GM19023 (cell line): ENCODE measurements around the gene SRP19.
"Not testable (repeated sequence)": the region's sequence is repeated elsewhere in the genome, so short reads cannot be mapped to it uniquely, and the experiment has no call there.

ENCODE experiments used
- ATAC-seq: cut with Tn5 transposase; IDR thresholded peaks from one replicate; pipeline ENCODE4 v1.9.1; 2021; ENCODE audit warnings: mild to moderate bottlenecking, moderate library complexity; ENCODE audit not compliant: unreplicated experiment

SRP19 gene

DNA sequence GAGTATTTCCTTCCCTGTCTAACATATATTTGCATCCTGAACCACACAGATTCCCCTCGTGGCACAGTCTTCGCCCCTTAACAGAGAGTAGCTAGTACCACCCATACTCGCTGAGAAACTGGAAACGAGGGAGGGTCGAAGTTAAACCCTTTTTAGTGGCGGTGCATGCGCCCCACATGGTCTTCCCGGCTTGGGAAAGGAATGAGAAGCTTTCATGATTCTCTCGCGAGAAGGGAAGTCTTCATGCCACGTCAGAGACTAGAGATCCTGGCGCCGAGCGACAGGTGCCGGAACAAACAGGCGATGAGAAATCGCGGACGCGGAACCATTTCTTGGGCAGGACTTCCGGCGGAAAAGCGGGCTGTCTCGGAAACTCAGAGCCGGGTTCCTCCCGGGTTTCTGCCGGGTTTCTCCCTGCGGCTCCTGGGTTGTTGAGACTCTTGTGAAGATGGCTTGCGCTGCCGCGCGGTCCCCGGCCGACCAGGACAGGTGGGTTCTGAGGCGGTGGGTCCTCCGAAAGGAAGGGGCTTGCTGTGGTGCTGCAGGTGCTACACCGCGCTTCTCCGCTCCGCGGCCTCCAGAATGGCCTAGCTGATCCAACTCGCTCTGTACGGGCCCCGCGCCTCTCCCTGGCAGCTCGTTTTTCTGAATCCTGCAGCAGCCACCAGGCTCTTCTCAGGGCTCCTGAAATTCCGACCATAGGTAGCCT, at the start of gene SRP19:
Gene SRP19, plus strand, starts transcription at position 359 of the 709 bp plus-strand sequence. Its CDS starts 90 bp downstream, at position 449.
- ATAC-seq: peak; percentile 97

DNA sequence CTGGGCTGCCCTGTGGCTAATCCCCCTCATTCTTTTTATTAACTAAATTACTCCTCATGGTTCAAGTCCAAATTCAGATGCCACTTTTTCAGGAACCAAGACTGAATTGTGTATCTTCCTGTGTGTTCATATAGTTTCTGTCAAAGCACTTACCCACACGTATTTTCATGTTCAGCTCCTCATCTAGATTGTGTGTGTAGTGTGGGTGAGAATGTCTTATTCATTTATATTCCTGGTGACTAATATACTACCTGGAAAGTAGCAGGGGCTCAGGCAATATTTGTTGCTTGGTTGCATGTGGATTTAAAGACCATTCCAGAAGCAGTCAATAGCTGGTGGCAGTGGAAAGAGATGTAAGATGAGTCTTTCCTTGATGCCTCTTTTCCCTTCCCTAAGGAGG, 48.5 kb upstream of the SRP19 start:
- ATAC-seq: no peak

DNA sequence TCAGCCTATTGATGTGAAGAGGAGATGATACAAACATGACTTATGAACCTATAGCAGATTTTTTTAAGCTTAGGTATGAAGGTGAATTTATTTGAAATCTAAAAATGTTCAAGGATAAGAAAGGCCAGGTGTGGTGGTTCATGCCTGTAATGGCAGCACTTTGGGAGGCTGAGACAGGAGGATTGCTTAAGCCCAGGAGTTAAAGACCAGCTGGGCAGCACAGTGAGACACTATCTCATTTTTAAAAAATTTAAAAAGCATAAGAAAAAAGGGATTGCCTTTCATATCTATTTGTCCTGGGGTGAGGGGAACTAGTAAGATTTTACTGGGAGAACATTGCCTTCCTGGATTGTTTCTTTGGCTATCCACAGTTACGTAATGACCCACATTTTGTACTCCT, 40.8 kb upstream of the SRP19 start:
- ATAC-seq: no peak

DNA sequence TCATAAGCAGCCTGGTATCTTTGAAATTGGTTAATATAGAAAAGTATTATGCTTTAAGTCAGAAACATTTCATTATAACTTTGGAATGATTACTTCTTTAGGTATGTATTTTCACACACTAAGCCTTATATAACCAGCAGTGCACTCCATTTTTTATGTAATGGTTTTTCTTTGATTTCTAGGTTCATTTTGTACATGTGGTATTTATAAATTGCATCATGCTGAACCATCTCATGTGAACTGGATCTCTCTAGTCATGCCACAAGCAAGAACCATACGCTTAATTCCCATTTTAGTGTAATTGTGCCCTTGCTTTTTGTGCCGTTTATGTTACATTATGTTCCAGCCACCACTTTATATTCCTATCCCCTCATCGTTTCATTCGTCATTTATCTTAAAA, 38.6 kb upstream of the SRP19 start:
- ATAC-seq: no peak

DNA sequence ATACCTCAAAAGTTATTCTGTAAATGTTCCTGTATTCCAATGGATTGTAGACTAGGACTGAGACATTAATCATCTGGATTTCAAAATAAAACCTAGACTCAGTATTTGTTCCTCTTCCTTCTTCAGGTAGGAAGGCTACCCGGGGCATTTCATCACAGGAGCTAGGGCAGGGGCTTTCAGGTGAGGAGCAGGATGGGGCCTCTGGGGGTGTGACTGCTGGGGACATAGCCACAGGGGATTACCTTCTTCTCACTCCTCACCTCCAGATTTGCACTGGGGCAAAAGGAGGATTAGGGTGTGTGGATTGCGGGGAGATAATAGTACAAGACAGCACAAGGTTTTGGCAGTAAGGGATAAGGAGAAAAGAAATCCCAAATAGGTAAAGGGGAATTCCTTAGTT, 37.9 kb upstream of the SRP19 start:
- no peak for ATAC-seq

DNA sequence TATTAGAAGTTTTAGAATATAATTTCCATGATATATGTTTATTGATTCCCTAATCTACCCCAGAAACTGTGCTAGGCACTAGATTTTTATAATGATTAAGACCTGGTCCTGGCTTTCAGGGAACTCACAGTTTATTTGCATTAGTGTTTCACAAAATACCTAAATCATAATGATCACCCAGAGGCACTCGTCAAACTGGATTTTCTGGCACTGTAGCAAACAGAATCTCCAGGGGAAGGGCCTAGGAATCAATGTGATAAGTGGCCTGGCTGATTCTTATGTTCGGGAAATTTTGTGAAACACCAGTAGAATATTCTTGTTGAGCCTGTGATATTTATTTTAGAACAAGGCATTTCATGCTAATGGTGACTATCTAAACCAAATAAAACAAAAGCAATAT, 37.4 kb upstream of the SRP19 start:
- no peak for ATAC-seq

DNA sequence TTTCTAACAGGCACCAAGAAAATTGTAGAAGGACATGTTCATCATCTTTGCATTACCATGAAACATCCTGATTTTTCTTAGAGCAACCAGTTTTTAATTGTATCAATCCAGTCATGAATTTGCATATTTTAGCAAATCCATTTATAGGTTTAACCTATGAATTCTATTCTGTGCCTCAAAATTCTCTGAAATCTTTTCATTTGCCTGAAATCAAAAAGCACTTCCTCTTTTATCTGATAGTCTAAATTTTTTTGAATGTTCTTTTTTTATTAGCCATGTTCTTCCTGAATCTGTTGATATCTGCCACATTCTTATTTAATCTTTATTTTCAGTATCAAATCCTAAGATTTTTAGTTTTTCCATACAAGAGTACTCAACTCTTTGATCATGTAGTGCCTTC, 36.9 kb upstream of the SRP19 start:
- no peak for ATAC-seq

DNA sequence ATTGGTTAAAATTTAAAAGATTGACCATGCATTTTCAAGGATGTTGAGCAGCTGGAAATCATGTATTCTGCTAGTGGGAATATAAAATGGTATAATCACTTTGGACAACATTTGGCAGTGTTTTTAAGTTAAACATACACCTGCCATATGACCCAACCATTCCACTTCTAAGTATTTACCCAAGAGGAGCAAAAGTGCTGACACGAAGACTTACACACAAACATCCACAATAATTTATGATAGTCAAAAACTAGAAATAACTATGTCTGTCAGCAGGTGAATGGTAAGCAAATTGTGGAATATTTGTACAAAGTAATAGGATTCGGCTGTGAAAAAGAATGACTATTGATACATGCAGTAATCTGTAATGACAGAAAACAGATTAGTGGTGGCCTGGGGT, 30.7 kb upstream of the SRP19 start:
- ATAC-seq: no peak

DNA sequence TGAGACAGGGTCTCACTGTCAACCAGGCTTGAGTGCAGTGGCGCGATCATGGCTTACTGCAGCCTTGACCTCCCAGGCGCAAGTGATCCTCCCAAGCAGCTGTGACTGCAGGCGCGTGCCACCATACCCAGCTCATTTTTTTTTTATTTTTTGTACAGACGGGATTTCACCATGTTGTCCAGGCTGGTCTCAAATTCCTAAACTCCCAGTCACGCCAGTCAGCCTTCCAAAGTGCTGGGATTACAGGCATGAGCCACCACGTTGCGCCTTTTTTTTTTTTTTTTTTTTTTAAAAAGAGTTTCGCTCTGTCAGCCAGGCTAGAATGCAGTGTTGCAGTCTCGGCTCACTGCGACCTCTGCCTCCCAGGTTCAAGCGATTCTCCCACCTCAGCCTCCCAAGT, 27.1 kb upstream of the SRP19 start:
- no peak for ATAC-seq

DNA sequence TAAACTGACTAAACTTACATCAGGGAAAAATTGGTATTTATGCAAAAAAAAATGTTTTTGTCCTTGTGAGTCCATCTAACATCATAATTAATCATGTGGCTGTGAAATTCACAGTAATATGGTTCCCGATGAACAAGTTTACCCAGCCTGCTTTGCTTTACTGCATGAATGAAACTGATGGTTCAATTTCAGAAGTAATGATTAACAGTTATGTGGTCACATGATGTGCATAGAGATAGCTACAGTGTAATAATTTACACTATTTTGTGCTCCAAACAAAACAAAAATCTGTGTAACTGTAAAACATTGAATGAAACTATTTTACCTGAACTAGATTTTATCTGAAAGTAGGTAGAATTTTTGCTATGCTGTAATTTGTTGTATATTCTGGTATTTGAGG, 16.6 kb upstream of the SRP19 start:
- ATAC-seq: no peak

DNA sequence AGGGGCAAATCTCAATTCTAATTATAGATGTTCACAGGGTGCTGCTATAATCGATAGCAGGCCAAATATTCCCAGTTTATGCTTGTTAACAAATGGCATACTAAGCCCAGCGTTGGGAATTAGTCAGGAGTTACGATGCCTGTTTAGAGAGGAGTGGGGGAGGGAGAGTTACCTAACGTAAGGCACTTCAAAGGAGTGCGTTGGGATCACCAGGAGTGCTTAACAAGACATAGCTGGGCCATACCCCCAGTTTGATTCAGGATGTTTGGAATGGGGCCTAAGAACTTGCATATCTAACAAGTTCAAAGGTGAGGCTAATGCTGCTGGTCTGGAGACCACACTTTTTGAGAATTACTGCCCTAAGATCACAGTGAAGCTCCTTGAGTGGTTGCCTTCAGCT, 14.5 kb upstream of the SRP19 start:
- ATAC-seq: no peak

DNA sequence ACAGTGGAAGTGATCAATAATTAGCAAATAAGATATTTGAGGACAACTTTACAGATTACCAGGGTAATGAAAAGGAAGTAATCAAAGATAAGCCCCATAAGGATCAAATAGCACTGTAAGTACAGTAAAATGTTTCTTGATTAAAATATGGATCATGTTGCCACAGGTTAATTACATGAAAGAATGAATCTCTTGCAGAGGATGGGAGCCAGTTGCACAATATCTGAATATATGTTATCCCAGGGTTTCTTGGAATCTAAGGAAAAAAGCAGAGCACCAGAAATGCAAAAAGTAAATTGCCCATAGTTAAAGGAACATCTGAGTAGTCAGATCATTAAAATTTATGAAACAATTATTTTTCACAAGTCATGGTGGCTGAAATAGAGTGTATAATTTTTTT, 13.8 kb upstream of the SRP19 start:
- no peak for ATAC-seq

DNA sequence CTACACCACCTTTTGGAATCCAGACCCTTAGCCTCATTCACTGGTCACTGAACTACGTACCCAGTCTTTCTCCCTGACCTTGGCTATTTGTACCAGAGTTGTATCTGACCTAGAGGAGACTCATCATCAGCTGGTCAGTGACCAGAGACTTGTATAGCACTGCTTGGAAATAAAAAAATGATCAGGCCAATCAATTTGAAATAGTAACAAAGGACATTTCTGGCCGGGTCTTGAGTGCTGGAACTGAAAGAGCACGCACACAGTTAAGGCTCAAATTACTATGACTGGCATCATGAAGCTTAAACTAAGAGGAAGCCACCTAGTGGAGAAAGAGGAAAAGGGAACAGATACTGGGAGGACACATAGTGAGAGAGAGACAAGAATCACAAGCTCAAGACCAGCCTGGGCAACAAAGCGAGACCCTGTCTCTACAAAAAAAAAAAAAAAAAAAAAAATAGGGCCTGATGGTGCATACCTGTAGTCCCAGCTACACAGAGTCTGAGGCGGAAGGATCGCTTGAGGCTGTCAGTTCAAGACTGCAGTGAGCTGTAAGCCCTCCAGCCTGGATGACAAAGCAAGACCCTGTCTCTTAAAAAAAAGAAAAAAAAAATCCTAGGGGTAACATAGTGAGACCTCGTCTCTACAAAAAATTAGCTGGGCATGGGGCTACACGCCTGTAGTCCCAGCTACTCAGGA, 12.8 kb upstream of the SRP19 start:
- peak; percentile 98 for ATAC-seq

DNA sequence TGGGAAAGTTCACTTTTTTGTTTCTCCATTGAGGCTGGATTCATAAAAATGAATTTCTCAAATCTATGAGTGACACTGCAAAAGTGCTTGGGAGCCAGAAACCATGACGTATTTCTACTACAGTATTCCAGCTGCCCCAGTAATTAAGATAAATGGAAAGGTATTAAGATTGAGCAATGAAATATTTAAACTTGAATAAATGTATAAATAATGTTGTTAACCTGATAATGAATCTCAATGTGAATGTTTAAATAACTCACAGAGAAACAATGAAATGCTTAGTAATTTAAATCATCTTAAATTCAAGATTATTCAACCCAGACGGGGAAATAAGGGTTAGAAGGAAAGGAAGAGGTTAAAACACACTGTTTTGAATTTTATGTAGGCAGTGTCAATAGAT, 11.2 kb upstream of the SRP19 start:
- ATAC-seq: no peak

DNA sequence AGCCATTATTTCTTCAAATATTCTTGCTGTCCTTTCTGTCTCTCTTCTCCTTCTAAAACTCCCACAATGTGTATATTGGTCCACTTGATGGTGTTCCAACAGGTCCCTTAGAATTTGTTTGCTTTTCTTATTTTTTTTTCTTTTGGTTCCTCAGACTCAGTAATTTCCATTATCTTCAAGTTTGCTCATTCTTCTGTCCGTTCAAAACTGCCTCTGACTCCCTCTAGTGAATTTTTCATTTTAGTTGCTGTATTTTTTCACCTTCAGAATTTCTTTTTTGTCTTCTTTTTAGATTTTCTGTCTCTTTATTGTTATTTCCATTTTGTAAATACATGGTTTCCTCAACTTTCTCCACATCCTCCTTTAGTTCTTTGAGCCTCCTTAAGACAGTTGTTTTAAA, 6.4 kb upstream of the SRP19 start:
- ATAC-seq: no peak

DNA sequence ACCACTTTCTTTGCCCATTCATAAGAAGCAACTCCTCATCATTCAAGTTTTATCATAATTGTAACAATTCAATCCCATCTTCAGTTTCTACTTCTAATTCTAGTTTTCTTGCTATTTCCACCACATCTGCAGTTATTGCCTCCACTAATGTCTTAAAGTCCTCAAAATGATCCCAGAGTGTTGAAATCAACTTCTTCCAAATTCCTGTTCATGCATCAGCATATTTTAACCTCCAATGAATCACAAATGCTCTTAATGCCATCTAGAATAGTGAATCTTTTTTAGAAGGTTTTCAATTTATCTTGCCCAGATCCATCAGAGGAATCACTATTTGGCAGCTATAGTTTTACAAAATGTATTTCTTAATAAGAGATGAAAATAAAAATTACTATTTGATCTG, 3.2 kb upstream of the SRP19 start:
- no peak for ATAC-seq

DNA sequence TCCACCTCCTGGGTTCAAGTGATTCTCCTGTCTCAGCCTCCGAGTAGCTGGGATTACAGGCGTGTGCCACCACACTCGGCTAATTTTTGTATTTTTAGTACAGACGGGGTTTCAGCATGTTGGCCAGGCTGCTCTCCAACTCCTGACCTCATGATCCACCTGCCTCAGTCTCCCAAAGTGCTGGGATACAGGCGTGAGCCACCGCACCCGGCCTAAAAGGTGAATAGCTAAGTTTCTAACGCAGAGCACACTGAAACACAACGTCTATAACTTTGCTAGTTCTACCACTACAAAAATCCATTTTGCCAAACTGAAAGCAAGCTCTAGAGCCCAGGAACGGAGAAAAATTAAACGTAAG, 537 bp upstream of the SRP19 start:
- ATAC-seq: not testable (repeated sequence)

DNA sequence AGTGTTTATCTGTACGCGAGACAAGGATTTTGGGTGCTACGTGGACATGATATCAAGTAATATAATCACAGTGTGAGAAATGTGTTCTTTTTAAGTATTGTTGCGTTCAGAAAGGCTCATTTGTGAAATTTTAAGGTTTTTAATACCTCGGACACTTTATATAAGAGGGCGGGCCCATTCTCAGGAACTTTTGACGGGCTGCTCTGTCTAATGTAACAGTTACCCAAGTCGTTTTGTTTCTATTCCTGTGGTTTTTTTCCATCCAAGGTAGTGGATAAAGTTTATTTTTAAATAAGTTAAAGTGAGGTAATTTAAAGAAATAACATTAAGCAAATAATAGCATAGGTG, 525 bp downstream of the SRP19 start:
- ATAC-seq: no peak

DNA sequence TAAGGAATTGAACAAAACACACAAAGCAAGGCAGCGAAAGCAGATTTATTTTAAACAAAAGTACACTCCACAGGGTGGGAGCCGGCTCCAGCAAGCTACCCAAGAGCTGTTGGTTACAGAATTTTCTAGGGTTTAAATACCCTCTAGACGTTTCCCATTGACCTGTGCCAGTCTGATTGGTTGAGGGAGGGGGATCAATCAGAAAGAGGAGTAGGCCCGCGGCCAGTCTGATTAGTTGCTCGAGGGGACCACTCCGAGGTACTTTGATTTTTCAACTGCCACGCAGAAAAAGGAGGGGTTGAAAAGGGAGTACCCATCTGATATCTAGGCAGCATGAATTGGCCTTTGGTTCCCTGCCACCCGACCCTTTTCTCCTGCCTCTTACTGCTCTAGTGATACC, 998 bp downstream of the SRP19 start:
- no peak for ATAC-seq

DNA sequence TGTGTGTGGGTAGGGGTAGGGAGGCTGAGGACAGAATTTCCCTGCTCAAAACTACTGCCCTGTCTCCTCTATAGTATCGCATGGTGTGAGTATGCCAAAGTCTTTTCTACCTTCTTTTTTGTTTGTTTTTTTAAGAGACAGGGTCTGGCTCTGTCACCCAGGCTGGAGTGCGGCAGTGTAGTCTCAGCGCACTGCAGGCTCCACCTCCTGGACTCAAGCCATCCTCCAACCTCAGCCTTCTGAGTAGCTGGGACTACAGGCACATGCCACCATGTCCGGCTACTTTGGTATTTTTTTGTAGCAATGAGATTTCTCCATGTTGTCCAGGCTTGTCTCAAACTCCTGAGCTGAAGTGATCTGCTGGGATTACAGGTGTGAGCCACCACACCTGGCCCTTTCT, 2.5 kb downstream of the SRP19 start:
- no peak for ATAC-seq

DNA sequence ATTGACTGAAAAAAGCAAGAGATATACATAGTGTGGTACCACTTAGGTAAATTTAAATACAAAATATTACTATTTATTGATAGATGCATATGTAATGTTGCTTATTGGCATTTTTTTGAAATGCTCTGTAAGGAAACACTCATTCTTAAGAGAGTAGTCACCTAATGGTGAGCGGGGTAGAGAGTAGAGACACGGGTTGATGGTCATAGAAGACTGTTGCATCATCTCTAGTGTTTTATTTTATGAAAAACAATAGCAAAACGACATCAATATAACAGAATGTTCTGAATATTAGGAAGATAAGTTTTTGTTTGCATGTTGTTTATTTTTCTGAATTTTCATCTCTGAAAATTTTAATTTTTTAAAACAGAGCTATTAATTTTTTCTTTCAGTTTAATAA, 4.0 kb downstream of the SRP19 start:
- ATAC-seq: no peak

DNA sequence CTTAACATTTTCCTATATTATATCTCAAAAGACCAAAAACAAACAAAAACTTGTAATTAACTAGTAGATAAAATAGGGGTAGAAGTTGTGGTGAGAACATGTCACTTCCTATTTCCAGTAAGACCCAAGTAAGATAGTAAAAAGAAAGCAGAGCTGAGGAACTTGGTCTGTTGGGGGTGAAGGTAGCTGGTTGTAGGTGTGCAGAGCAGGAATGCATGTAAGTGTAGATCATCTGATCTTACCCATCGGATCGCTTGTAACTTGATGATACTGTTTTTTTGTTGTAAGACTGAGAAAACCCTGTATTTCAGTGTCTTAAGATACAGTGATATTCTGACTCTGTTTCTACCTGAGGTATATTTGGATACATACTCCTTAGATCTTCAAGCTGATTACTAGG, 5.7 kb downstream of the SRP19 start:
- no peak for ATAC-seq

DNA sequence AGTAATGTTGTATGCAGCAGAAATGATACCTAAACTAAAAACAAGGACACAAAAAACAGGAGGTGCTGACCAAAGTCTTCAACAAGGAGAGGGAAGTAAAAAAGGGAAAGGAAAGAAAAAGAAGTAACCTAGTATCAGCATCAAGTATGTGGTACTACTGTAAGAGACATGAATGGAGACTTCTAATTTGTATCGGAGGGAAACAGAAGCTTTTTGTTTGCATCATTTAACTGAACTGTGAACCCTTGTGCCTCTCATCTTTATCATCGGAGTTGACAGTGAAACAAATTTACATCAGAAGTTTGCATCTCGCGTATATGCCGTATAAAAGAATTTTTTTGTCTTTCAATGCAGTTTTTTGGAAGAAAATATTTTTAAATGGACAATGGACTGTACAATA, 6.3 kb downstream of the SRP19 start:
- no peak for ATAC-seq
